KMS-11 (cell line): ENCODE measurements around the gene LRIG3.
"Not testable (repeated sequence)": the region's sequence is repeated elsewhere in the genome, so short reads cannot be mapped to it uniquely, and the experiment has no call there.

Source experiments
- H2AFZ ChIP-seq: fragments of 200-600 bp; sonication (generic); 2 replicates; pipeline ENCODE4 v1.6.1; 2016; ENCODE audit warnings: antibody characterized with exemption, mixed run types, low read depth
- H3K27ac ChIP-seq: fragments of 200-600 bp; sonication (generic); 2 replicates; pipeline ENCODE4 v1.6.1; 2016; ENCODE audit warnings: mild to moderate bottlenecking, mixed run types
- H3K27me3 ChIP-seq: fragments of 200-600 bp; sonication (generic); 2 replicates; pipeline ENCODE4 v1.6.1; 2017; ENCODE audit warnings: mild to moderate bottlenecking, low read depth, mixed run types, moderate library complexity; ENCODE audit not compliant: insufficient read depth
- H3K36me3 ChIP-seq: fragments of 200-600 bp; sonication (generic); 2 replicates; pipeline ENCODE4 v1.6.1; 2017; ENCODE audit warnings: mild to moderate bottlenecking, mixed run types; ENCODE audit not compliant: insufficient read depth
- H3K4me1 ChIP-seq: fragments of 200-600 bp; sonication (generic); 2 replicates; pipeline ENCODE4 v1.6.1; 2016; ENCODE audit warnings: mild to moderate bottlenecking, low read depth, mixed run types; ENCODE audit not compliant: poor library complexity, severe bottlenecking
- H3K4me2 ChIP-seq: fragments of 200-600 bp; sonication (generic); 2 replicates; pipeline ENCODE4 v1.7.0; 2016; ENCODE audit warnings: mild to moderate bottlenecking, mixed run types
- H3K4me3 ChIP-seq: fragments of 200-600 bp; sonication (generic); IDR thresholded peaks from 2 replicates; pipeline ENCODE4 v1.6.1; 2017; ENCODE audit warnings: low read depth, low read length, mixed read lengths; ENCODE audit not compliant: insufficient read depth
- H3K79me2 ChIP-seq: fragments of 200-600 bp; sonication (generic); 2 replicates; pipeline ENCODE4 v1.6.1; 2016; ENCODE audit warnings: low read depth, mixed run types; ENCODE audit not compliant: insufficient read depth
- H3K9ac ChIP-seq: fragments of 200-600 bp; sonication (generic); 2 replicates; pipeline ENCODE4 v1.6.1; 2016; ENCODE audit warnings: mild to moderate bottlenecking, mixed run types
- H4K20me1 ChIP-seq: fragments of 200-600 bp; sonication (generic); 2 replicates; pipeline ENCODE4 v1.6.1; 2016; ENCODE audit warnings: mild to moderate bottlenecking, mixed run types; ENCODE audit not compliant: insufficient read depth
- TF ChIP-seq, protein P1 (sequence below): fragments of 200-600 bp; sonication (generic); conservative IDR thresholded peaks from 2 replicates; pipeline ENCODE4 v1.6.1; 2017; ENCODE audit warnings: low read depth, mild to moderate bottlenecking, antibody characterized with exemption, low read length, moderate library complexity, mixed read lengths

The LRIG3 gene

DNA sequence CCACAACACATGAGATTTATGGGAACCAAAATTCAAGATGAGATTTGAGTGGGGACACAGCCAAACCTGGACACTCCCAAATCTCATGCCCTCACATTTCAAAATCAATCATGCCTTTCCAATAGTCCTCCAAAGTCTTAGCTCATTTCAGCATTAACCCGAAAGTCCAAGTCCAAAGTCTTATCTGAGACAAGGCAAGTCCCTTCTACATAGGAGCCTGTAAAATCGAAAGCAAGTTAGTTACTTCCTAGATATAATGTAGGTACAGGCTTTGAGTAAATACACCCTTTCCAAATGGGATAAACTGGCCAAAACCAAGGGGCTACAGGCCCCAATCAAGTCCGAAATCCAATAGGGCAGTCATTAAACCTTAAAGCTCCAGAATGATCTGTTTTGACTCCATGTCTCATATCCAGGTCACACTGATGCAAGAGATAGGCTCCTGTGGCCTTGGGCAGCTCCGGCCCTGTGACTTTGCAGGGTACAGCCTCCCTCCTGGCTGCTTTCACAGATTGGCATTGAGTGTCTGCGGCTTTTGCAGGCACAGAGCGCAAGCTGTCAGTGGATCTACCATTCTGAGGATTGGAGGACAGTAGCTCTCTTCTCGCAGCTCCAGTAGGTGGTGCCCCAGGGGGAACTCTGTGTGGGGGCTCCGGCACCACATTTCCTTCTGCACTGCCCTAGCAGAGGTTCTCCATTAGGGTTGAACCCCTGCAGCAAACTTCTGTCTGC lies 60.1 kb downstream of the LRIG3 start:
- Histone ChIP-seq H4K20me1 (no peaks in the 10 kb centered on the region), H3K27ac (no peak overlapping the region), H3K36me3 (no peaks in the 10 kb centered on the region), H2AFZ (no peak overlapping the region), H3K9ac (no peak overlapping the region), H3K27me3 (no peaks in the 10 kb centered on the region), H3K4me1 (no peaks in the 10 kb centered on the region), H3K4me3 (no peak overlapping the region), H3K4me2 (no peak overlapping the region), H3K79me2 (no peaks in the 10 kb centered on the region)
- TF ChIP-seq, protein P1, sequence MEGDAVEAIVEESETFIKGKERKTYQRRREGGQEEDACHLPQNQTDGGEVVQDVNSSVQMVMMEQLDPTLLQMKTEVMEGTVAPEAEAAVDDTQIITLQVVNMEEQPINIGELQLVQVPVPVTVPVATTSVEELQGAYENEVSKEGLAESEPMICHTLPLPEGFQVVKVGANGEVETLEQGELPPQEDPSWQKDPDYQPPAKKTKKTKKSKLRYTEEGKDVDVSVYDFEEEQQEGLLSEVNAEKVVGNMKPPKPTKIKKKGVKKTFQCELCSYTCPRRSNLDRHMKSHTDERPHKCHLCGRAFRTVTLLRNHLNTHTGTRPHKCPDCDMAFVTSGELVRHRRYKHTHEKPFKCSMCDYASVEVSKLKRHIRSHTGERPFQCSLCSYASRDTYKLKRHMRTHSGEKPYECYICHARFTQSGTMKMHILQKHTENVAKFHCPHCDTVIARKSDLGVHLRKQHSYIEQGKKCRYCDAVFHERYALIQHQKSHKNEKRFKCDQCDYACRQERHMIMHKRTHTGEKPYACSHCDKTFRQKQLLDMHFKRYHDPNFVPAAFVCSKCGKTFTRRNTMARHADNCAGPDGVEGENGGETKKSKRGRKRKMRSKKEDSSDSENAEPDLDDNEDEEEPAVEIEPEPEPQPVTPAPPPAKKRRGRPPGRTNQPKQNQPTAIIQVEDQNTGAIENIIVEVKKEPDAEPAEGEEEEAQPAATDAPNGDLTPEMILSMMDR, result no peak

DNA sequence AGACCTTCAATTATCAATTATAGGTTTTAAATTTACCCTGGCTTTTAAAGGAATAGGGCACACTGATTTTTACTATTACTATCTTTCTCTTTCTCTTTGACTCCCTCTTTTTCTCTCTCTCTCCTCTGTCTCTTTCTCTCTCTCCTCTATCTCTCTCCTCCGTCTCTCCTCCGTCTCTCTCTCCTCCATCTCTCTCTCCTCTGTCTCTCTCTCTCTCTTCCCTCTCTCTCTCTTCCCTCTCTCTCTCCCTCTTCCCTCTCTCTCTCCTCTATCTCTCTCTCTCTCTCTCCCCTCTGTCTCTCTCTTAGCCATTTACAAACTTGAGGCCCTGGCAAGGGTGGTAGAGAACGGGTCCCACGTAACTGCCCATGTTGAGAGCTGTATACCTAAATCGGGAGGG lies 62.3 kb downstream of the LRIG3 start:
- Histone ChIP-seq H3K9ac (no peak overlapping the region), H2AFZ (no peak overlapping the region), H3K4me2 (no peak overlapping the region), H3K27ac (no peak overlapping the region), H4K20me1 (no peaks in the 10 kb centered on the region), H3K4me1 (no peaks in the 10 kb centered on the region), H3K36me3 (no peaks in the 10 kb centered on the region), H3K79me2 (no peaks in the 10 kb centered on the region), H3K27me3 (no peaks in the 10 kb centered on the region), H3K4me3 (no peak overlapping the region)
- TF ChIP-seq, protein P1, result no peak

DNA sequence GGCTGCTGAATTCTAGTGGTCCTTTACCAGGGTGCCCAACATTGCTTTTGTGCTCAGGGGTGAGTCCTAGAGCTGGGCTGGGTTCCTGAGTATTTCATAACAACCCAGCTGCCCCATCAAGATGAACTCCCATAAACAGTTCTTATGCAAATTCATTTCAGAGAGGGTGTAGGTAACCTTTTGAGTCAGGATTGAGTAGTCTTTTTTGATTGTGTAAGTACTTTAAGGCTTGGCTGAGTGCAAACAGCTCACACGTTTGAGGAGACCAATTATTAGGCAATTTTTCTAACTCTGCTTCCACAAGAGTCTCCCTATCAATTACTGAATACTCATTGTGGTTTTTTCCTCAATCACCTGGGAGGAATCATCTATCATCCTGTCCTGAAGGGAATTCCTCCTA lies 63.1 kb downstream of the LRIG3 start:
- H3K27me3 ChIP-seq, H3K4me1 ChIP-seq, H3K4me2 ChIP-seq, H3K79me2 ChIP-seq, H3K9ac ChIP-seq, H3K27ac ChIP-seq, H3K4me3 ChIP-seq, H3K36me3 ChIP-seq, H4K20me1 ChIP-seq, H2AFZ ChIP-seq: not testable (repeated sequence)

DNA sequence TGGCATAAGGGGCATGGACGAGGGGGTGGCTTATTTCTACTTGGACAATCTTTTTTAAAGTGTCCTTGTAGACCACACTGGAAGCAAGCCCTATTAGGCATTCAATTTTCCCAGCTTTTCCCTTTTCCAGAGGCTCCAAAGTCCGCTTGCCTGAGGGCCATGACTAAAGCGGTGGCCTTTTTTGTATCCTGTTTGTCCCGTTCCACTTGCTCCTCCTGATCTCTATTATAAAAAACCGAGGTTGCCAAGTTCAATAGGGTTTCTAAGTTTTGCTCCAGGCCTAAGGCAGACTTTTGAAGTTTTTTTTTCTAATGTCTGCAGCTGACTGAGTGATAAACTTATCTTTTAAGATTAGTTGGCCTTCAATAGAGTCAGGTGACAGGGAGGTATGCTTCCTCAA lies 64.7 kb downstream of the LRIG3 start:
- H3K4me2 ChIP-seq, H3K4me3 ChIP-seq, H3K79me2 ChIP-seq, H3K27ac ChIP-seq, H3K27me3 ChIP-seq, H4K20me1 ChIP-seq, H3K4me1 ChIP-seq, H2AFZ ChIP-seq, H3K36me3 ChIP-seq, H3K9ac ChIP-seq: not testable (repeated sequence)

DNA sequence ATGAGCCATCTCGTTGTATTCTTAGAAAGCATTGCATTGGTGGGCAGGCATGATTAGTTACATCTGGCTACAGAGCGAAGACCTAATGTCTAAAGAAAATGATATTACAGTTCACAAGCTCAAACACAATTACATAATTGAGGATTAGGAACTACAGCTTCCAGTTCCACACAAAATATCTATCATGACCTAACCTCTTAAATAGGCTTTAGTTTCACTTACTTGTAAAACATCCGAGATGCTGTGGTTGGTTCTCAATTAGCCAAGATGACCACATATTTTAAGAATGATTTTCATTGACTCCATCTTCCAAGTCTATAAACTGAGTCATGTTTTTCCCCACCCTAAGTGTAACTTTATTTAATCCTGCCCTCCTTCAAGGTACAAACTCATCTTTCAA lies 69.5 kb downstream of the LRIG3 start:
- TF ChIP-seq, protein P1, result no peak
- Histone ChIP-seq H2AFZ (no peak overlapping the region), H3K36me3 (no peaks in the 10 kb centered on the region), H4K20me1 (no peaks in the 10 kb centered on the region), H3K4me3 (no peak overlapping the region), H3K27ac (no peak overlapping the region), H3K4me1 (no peaks in the 10 kb centered on the region), H3K9ac (no peak overlapping the region), H3K27me3 (no peaks in the 10 kb centered on the region), H3K79me2 (no peaks in the 10 kb centered on the region), H3K4me2 (no peak overlapping the region)
